Endothelial cell of umbilical vein (primary cell): ENCODE measurements around the gene ANKRD28. TPM values are rescaled to one million over a fixed set of nuclear protein-coding genes. Genes with fewer than 3 reads are reported as not detected.
A peak's percentile ranks its signal among the peaks of the same experiment; 100 is the strongest.

Experiments used
- BruUV-seq: library from RNA; stranded (reverse); fragments of 400-500 nt; replicated peaks from 2 replicates; lab custom pipeline; 2021; lab: Mats Ljungman, UMichigan
- CTCF ChIA-PET: fragments of 300-600, 350-600 bp; sonication (Branson Sonifier 250); formaldehyde crosslinking; loops from one replicate; lab custom pipeline; 2021; ENCODE audit warnings: antibody characterized with exemption, inconsistent platforms; lab: Charles Lee
- POLR2A ChIA-PET: fragments of 300-600, 350-600 bp; sonication (Branson Sonifier 250); formaldehyde crosslinking; loops from one replicate; lab custom pipeline; 2021; ENCODE audit warnings: antibody characterized with exemption, inconsistent platforms; lab: Charles Lee
- DNase-seq: peaks from one replicate; pipeline ENCODE4 v3.0.0-alpha.2; 2011; ENCODE audit warnings: low read depth, low spot score
- FAIRE-seq: peaks from 2 replicates; lab custom pipeline; 2011; peaks lifted over from hg19 to GRCh38; lab: Jason Lieb, UNC
- H2AFZ ChIP-seq: 2 replicates; pipeline ENCODE4 v1.6.0; 2012; ENCODE audit warnings: low read depth, low read length, control low read depth, inconsistent platforms
- H3K27ac ChIP-seq: 2 replicates; pipeline ENCODE4 v1.5.1; 2011; ENCODE audit warnings: low read depth, mild to moderate bottlenecking, control low read depth, low read length, moderate library complexity; ENCODE audit not compliant: insufficient read depth
- H3K27me3 ChIP-seq, 2 experiments: 2 replicates each; pipeline versions ENCODE4 v1.6.0 to v1.6.1; 2011; ENCODE audit warnings: low read length in 2 of 2, mixed read lengths in 1 of 2; ENCODE audit not compliant: control insufficient read depth in 2 of 2, insufficient read depth in 2 of 2
- H3K36me3 ChIP-seq, 2 experiments: 2 replicates in 1 of 2; 3 replicates in 1 of 2; pipeline ENCODE4 v1.5.1; 2011; ENCODE audit warnings: low read length in 2 of 2, mild to moderate bottlenecking in 1 of 2, moderate library complexity in 1 of 2; ENCODE audit not compliant: control insufficient read depth in 2 of 2, insufficient read depth in 2 of 2; ENCODE audit errors: extremely low read depth in 1 of 2
- H3K4me1 ChIP-seq: 3 replicates; pipeline ENCODE4 v1.5.1; 2011; ENCODE audit warnings: mild to moderate bottlenecking, low read length; ENCODE audit not compliant: control insufficient read depth, insufficient read depth; ENCODE audit errors: extremely low read depth
- H3K4me2 ChIP-seq: 2 replicates; pipeline ENCODE4 v1.6.1; 2011; ENCODE audit warnings: low read length, control low read depth, mixed read lengths; ENCODE audit not compliant: insufficient read depth
- H3K4me3 ChIP-seq, 3 experiments: fragments of 200-600 bp in 1 of 3; sonication (generic), shearing (Covaris generic) in 1 of 3; replicated peaks in 1 of 3; 2 replicates each; pipeline ENCODE4 v1.5.1; 2011 to 2016; ENCODE audit warnings: control low read depth in 3 of 3, low read length in 3 of 3, mild to moderate bottlenecking in 2 of 3, inconsistent platforms in 1 of 3, low read depth in 1 of 3, moderate library complexity in 1 of 3; ENCODE audit not compliant: insufficient read depth in 1 of 3
- H3K79me2 ChIP-seq: 2 replicates; pipeline ENCODE4 v1.6.0; 2012; ENCODE audit warnings: low read length, inconsistent platforms; ENCODE audit not compliant: control insufficient read depth, insufficient read depth
- H3K9ac ChIP-seq: replicated peaks from 2 replicates; pipeline ENCODE3; 2011; ENCODE audit warnings: low read length, control low read depth; ENCODE audit not compliant: insufficient read depth; ENCODE audit errors: extremely low read depth
- H3K9me1 ChIP-seq: replicated peaks from 3 replicates; pipeline ENCODE4 v1.6.0; 2011; ENCODE audit warnings: mild to moderate bottlenecking, low read length; ENCODE audit not compliant: control insufficient read depth, insufficient read depth; ENCODE audit errors: extremely low read depth
- H3K9me3 ChIP-seq: replicated peaks from 2 replicates; pipeline ENCODE4 v1.5.1; 2012; ENCODE audit warnings: low read length, inconsistent platforms; ENCODE audit not compliant: control insufficient read depth, insufficient read depth
- H4K20me1 ChIP-seq: replicated peaks from 2 replicates; pipeline ENCODE3; 2011; ENCODE audit warnings: mild to moderate bottlenecking, low read length; ENCODE audit not compliant: control insufficient read depth, insufficient read depth; ENCODE audit errors: extremely low read depth
- CTCF ChIP-seq, 2 donors: IDR thresholded peaks; 1 replicate in 1 of 2; 2 replicates in 1 of 2; pipeline ENCODE4 v1.5.1; 2011; ENCODE audit warnings: low read length in 2 of 2, mild to moderate bottlenecking in 2 of 2, moderate library complexity in 2 of 2, control low read depth in 1 of 2, inconsistent platforms in 1 of 2, low read depth in 1 of 2; ENCODE audit not compliant: insufficient read depth in 1 of 2; ENCODE audit errors: extremely low read depth in 1 of 2
- EZH2 ChIP-seq: IDR thresholded peaks from 2 replicates; pipeline ENCODE4 v1.6.1; 2012; ENCODE audit warnings: borderline replicate concordance, low read depth, mild to moderate bottlenecking, moderate library complexity, low read length, inconsistent platforms; ENCODE audit not compliant: severe bottlenecking
- FOS ChIP-seq: IDR thresholded peaks from 2 replicates; pipeline ENCODE4 v1.6.1; 2011; ENCODE audit warnings: mild to moderate bottlenecking, low read length, moderate library complexity, borderline replicate concordance; ENCODE audit not compliant: insufficient read depth
- GATA2 ChIP-seq: IDR thresholded peaks from 2 replicates; pipeline ENCODE4 v1.7.0; 2011; ENCODE audit warnings: low read depth, mild to moderate bottlenecking, moderate library complexity, mixed read lengths, low read length; ENCODE audit not compliant: insufficient read length, insufficient read depth
- JUN ChIP-seq: IDR thresholded peaks from 2 replicates; pipeline ENCODE4 v1.6.1; 2011; ENCODE audit warnings: borderline replicate concordance, low read depth; ENCODE audit not compliant: insufficient read length, insufficient read depth
- MAX ChIP-seq: IDR thresholded peaks from 2 replicates; pipeline ENCODE4 v1.6.1; 2011; ENCODE audit not compliant: insufficient read depth, insufficient read length
- MYC ChIP-seq: IDR thresholded peaks from one replicate; pipeline ENCODE4 v1.6.1; 2011; ENCODE audit warnings: mild to moderate bottlenecking, low read depth, low read length
- POLR2A ChIP-seq: IDR thresholded peaks from 2 replicates; pipeline ENCODE4 v1.6.1; 2012; ENCODE audit warnings: low read depth, mild to moderate bottlenecking, control low read depth, low read length
- POLR2AphosphoS5 ChIP-seq: IDR thresholded peaks from 2 replicates; pipeline ENCODE4 v1.6.1; 2012; ENCODE audit warnings: low read depth, mild to moderate bottlenecking, control low read depth, low read length, moderate library complexity; ENCODE audit not compliant: insufficient read depth
- dilution Hi-C: fragments of 300-500 bp; cut with MboI; formaldehyde crosslinking; loops from one replicate; pipeline ENCODE4 v1.15.0; 2019; ENCODE audit warnings: low sequenced_read_pairs; ENCODE audit not compliant: extremely low pct_ligation_motif_present
- intact Hi-C: fragments of 100-400 bp; cut with micrococcal nuclease; formaldehyde crosslinking; loops from one replicate; pipeline ENCODE4 v1.10.0; 2022
- polyA plus RNA-seq, 4 experiments: library from polyadenylated mRNA; depleted of rRNA in 3 of 4; stranded (reverse) in 3 of 4; unstranded in 1 of 4; fragments of >200 nt; gene quantifications; 2 replicates each; pipeline versions ENCODE4 v1.2.1 to v1.2.3, GENCODE V29; 2011 to 2012; ENCODE audit warnings: missing spikeins in 1 of 4
- total RNA-seq: library from RNA; stranded (reverse); gene quantifications from 2 replicates; pipeline ENCODE4 v1.2.3, GENCODE V29; 2021

The ANKRD28 gene
- total and polyA plus RNA-seq, 2 donors (not counting 3 experiments of a cell fraction or from before 2014, with no cell fraction given): 36.7 to 97.3 TPM

GRCh38 chr3:15812183-15812582 lies 14.4 kb upstream of the ANKRD28 start:
- CTCF ChIA-PET: interaction anchor here (0.6 to 3.0 kb wide), 39 partner anchors 11 to 704 kb away, joined by 3 to 59 read pairs (median 4); partner anchors contain the start of genes ANKRD28, BTD, DPH3 and HACL1
- H3K4me1 ChIP-seq: no peaks in the 10 kb centered on the region
- no peak overlapping the region for H3K4me3 ChIP-seq
- FAIRE-seq: no peak
- no peaks in the 10 kb centered on the region for H3K9me1 ChIP-seq
- intact Hi-C loops: loop anchor here (1.0 to 5.0 kb wide), 4 partner anchors 182 to 610 kb away; partner anchors contain the start of genes BTD, EAF1, HACL1 and METTL6
- POLR2A ChIA-PET: interaction anchor here (0.7 kb wide), 1 partner anchor 188 kb away, joined by 5 read pairs; no protein-coding TSS in a partner anchor
- H3K27ac ChIP-seq: no peak overlapping the region
- no peaks in the 10 kb centered on the region for H3K36me3 ChIP-seq
- DNase-seq: peak; percentile 62
- no peak overlapping the region for H3K9ac ChIP-seq
- H2AFZ ChIP-seq: no peak overlapping the region
- no peaks in the 10 kb centered on the region for H3K27me3 ChIP-seq
- H3K9me3 ChIP-seq: no peaks in the 10 kb centered on the region
- no peaks in the 10 kb centered on the region for H3K79me2 ChIP-seq
- no TSS peak for BruUV-seq
- H3K4me2 ChIP-seq: no peak overlapping the region
- H4K20me1 ChIP-seq: no peaks in the 10 kb centered on the region
- TF ChIP-seq GATA2 (no peak), CTCF (IDR thresholded peaks at IDR 0.05; ENCODE audit: extremely low read depth in 1 of 2, insufficient read depth in 1 of 2, low read depth in 1 of 2, low read length in 2 of 2) (peak in 1 of 2 donors; percentile 25)
- dilution Hi-C loops: no loop called here

GRCh38 chr3:15810702-15811101 lies 12.9 kb upstream of the ANKRD28 start:
- peak; percentile 36 for DNase-seq

More at GRCh38 chr3:15810702-15811101, 12.9 kb upstream of the ANKRD28 start:
- intact Hi-C loops: loop anchor here (5.0 kb wide), 1 partner anchor 383 kb away; the partner anchor contains the start of genes EAF1 and METTL6
- ChIA-PET CTCF (interaction anchor here (1.0 to 3.0 kb wide), 6 partner anchors 9 to 253 kb away, joined by 3 to 59 read pairs (median 6); partner anchors contain the start of gene ANKRD28), POLR2A (no interaction called here)
- Histone ChIP-seq H3K4me2 (no peak overlapping the region), H3K79me2 (peaks cover 3% of the 10 kb centered on the region), H3K27ac (no peak overlapping the region), H3K36me3 (no peaks in the 10 kb centered on the region), H3K4me3 (no peak overlapping the region), H2AFZ (no peak overlapping the region), H3K9ac (no peak overlapping the region), H3K27me3 (no peaks in the 10 kb centered on the region), H3K9me3 (no peaks in the 10 kb centered on the region), H3K4me1 (peaks cover 7% of the 10 kb centered on the region), H4K20me1 (no peaks in the 10 kb centered on the region), H3K9me1 (no peaks in the 10 kb centered on the region)
- FAIRE-seq: no peak
- no TSS peak for BruUV-seq
- TF ChIP-seq MAX (no peak), FOS (no peak), POLR2AphosphoS5 (no peak), MYC (no peak), GATA2 (no peak), EZH2 (no peak), JUN (no peak), CTCF (IDR thresholded peaks at IDR 0.05; ENCODE audit: extremely low read depth in 1 of 2, insufficient read depth in 1 of 2, low read depth in 1 of 2, low read length in 2 of 2) (no peak), POLR2A (no peak)
- dilution Hi-C loops: no loop called here
